Measurements from ENCODE around the gene POP4.

The POP4 gene

DNA sequence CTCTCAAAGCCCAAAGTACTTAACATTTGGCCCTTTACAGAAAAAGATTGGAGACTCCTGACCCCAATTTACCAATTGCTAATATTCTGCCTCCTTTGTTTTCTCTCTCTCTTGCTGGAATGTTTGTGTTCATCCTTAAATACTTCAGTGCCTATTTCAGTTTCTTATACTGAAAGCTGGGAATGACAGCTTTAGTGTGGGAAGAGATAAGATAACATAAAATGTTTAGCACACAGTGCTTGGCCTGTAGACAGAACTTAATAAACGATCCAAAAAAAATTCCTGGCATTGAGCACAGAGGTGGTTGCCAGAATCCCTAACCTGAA is 56.2 kb downstream of the POP4 start:
- no peak for DNase-seq (ENCODE audit: low read depth in 2 of 2)

DNA sequence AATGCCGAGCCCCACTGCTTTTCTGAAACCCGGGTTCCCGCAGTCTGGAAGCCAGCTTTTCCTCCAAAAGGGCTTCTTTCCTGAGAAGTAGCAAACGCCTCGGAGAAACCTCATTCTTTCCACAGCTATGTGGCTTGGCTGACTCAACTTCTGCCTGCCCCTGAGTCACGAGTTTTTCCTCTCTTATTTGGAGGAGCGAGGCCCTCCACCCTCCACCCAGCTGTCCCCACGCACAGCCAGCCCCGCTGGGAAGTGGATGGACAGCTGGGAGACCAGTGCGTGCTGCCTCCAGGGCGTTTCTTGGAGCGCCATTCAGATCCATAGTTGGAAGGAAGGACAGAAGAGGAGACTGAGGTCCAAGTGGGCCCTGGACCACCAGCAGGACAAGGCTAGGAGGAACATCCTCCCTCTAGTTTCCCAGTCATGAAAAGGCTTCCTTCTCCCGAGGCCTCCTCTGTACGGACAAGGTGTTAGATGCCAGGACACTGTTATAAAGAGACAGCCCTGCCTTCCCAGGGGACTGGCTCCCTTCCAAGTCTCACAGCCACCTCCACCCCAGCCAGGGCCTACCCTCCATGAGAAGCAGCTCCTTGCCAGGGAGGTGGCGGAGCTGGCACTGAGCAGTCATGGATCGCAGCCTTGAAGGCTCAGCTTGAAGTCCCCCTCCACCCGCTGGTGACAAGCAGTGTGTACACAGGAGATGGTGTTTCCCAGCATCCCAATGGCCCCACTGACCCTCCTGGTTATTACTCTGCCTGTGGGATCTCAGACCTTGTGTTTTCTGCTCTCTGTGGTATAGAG is 56.7 kb downstream of the POP4 start:
- no peak for DNase-seq (ENCODE audit: low read depth in 2 of 2)

DNA sequence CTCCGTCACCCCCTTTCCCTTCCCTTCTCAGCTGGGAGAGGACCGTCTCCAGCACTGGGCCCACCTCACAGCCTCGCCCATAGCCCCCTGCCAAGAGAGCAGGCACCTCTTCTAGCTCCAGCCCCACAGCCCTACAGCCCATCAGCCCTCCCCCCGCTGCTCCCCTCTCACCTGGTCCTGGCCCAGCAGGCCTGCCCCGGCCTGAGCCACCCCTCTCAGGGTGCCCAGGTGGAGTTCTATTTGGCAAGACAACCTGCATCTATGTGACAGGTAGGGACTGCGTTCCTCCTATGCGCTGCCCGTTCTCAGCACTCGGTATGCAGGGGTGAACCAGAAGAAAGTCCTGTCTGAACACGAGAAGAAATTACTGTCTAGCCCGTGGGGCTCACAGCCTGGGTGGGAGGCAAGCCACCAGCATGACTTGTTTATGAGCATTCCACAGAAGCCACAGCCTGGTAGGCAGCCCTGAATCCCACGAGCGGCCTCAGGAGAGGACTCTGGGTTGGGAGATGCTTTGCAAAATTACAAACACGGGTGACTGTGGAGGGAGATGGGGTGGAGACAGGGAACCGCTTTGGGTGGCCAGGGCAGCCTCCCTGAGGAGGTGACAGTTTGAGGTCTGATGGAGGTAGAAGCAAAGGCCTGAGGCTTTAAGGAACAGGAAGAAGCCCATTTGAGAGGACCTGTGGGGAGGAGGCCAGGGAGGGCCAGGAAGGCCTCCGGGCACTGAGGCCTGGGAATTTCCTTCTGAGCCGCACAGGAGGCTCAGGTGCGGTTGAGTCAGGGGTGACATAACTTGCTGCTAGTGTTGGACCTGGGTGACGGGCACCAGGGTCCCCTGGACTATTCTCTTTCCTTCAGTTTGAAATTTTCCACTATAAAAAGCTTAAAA is 58.0 kb downstream of the POP4 start:
- no peak for DNase-seq (ENCODE audit: low read depth in 2 of 2)

DNA sequence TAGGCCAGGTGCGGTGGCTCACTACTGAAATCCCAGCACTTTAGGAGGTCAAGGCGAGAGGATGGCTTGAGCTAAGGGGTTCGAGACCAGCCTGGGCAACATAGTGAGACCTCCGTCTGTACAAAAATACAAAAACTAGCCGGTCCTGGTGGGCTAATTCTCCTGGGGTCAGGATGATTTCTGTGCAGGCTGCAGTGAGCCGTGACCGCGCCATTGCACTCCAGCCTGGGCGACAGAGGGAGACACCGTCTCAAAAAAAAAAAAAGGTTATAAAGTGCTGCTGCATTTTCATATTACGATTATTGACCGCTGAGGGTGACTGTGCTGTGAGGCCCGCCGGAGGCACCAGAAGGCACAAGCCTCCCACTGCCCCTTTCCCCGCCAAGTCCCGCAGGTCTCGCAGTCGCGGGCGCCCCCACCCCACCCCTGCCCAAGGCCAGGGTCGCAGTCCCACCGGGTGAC is 58.7 kb downstream of the POP4 start:
- DNase-seq (ENCODE audit: low read depth in 2 of 2): no peak

DNA sequence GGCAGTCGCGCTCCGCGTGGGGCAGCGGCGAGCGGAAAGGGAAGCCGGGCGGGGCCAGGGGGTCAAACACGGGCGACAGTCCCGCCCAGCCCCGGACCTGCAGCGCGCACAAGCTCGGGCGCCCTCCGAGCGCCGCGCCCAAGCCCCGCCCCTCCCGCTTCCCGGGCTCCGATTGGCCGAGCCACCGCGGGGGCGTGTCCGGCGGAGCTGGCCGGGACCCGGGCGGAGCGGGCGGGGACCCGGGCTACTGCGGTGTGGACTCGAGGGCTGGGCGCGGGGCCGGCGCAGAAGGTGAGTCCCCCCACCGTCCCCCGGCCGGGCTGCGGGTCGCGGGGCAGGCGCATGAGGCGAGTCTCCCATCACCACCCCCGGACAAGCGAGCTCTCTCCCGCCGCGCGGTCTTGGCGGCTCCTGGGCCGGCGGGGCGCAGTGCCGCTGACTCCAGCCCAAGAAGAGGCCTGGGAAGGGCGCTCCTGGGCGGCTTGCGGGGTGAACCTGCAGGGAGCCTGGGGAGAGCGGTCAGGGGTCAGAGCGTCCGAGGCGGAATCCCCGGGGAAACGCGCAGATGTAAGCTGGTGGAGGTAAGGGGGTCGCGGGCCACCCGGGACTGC is 59.2 kb downstream of the POP4 start, which contains the start of gene PLEKHF1:
PLEKHF1 (plus strand) TSS at position 247 of the 611 bp plus-strand sequence. CDS start 8,379 bp downstream, outside the sequence.
- peak; percentile 64 to 73 for DNase-seq (ENCODE audit: low read depth in 2 of 2)

DNA sequence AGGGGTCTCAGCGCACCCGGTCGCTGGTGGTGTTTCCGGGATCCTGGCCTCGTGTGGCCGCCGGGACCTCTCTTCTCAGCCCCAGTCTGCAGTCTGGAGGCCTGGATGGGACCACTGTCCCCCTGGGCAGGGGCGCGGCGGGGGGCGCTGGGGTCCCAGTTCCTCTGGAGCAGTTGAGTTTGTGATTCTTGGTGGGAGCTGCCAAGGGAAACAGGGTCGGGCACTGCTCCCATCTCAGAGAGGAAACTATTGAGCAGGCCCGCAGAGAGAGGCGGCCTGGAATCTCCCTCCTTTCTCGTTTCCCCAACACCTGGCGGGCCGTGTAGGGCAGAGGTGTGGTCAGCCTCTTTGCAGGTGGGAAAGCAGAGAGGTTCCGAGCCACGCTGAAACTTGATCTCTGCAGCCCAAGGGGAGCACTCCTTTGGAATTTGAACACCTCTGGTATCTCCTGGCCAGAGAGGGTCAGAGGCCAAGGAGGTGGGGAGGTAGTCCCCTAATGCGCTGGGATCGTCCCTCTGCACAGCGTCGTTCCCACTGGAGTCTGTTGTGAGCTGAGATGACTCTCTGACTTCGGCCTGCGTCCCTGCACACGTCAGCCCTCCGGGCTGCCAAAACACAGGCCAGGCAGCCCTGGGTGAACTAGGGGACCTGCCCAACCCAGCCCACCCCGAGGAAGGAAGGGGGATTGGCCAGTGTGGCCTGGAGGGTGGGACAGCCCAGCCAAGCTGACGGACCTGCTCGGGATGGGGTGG is 59.9 kb downstream of the POP4 start:
- no peak for DNase-seq (ENCODE audit: low read depth in 2 of 2)

All from stimulated activated CD8-positive, alpha-beta memory T cell treated with anti-CD3 and anti-CD28 coated beads, Interleukin-2, amount 100 ng/mL, for 1 hour (primary cell).